Glutamatergic neuron (in vitro differentiated cells): ENCODE results near the gene ANO4. TPM values are rescaled to one million over a fixed set of nuclear protein-coding genes. Genes with fewer than 3 reads are reported as not detected.

Experiments used
- DNase-seq: peaks from one replicate; pipeline ENCODE4 v3.0.0; 2022
- H3K27ac Mint-ChIP-seq: one replicate; pipeline ENCODE4 v1.8.0; 2020; ENCODE audit warnings: mild to moderate bottlenecking, mixed read lengths, inconsistent platforms; ENCODE audit not compliant: unreplicated experiment
- H3K27me3 Mint-ChIP-seq: one replicate; pipeline ENCODE4 v1.8.0; 2020; ENCODE audit warnings: mild to moderate bottlenecking, moderate library complexity, mixed read lengths, inconsistent platforms; ENCODE audit not compliant: unreplicated experiment
- H3K36me3 Mint-ChIP-seq: one replicate; pipeline ENCODE4 v1.8.0; 2020; ENCODE audit warnings: mild to moderate bottlenecking, mixed read lengths, inconsistent platforms; ENCODE audit not compliant: unreplicated experiment
- H3K4me1 Mint-ChIP-seq: one replicate; pipeline ENCODE4 v1.8.0; 2020; ENCODE audit warnings: mild to moderate bottlenecking, low read depth, mixed read lengths, inconsistent platforms; ENCODE audit not compliant: unreplicated experiment
- H3K4me3 Mint-ChIP-seq: one replicate; pipeline ENCODE4 v1.8.0; 2020; ENCODE audit warnings: mild to moderate bottlenecking, mixed read lengths, inconsistent platforms; ENCODE audit not compliant: unreplicated experiment
- H3K9me3 Mint-ChIP-seq: one replicate; pipeline ENCODE4 v1.8.0; 2020; ENCODE audit warnings: mild to moderate bottlenecking, moderate library complexity, mixed read lengths, inconsistent platforms; ENCODE audit not compliant: unreplicated experiment
- CTCF ChIP-seq: fragments of 200-600 bp; sonication (generic); IDR thresholded peaks from one replicate; pipeline ENCODE4 v1.5.0; 2021; ENCODE audit not compliant: partially characterized antibody, unreplicated experiment
- total RNA-seq: library from RNA; stranded (reverse); fragmentation: NEBNext Ultra II Directional; extraction: Animal tissue kit (Norgen Biotek cat#: 25700); gene quantifications from one replicate; pipeline ENCODE4 v1.2.1, GENCODE V29; 2021; ENCODE audit not compliant: unreplicated experiment

Gene ANO4
- total RNA-seq, 1 donor from 2014 or later, result 38.0 TPM

DNA sequence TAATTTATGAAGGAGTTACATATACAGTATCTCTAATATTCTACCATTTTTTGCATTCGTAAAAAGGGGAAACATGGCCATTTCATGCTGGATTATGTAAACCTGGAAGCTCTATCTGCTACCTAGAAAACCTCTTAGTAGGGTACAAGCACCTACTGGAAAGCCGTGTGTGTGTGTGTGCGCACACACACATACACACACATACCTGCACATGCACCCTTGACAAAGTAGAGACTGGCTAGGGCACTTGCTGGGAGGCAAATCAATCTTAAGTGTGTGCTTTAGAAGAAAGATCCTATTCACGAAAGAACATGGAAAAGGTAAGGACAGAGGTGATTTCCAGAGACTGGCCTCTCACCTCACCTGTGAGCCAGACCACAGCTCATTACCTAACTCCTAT, 224.6 kb downstream of the ANO4 start:
- H3K27ac Mint-ChIP-seq, result no peak overlapping the region
- TF ChIP-seq CTCF, result no peak

GRCh38 chr12:101019667-101020066, 225.1 kb downstream of the ANO4 start:
- Mint-ChIP-seq H3K36me3 (peaks cover 10% of the 10 kb centered on the region), H3K4me3 (no peak overlapping the region), H3K9me3 (peaks cover 1% of the 10 kb centered on the region), H3K27me3 (no peaks in the 10 kb centered on the region), H3K4me1 (no peaks in the 10 kb centered on the region), H3K27ac (no peak overlapping the region)
- no peak for DNase-seq
- no peak for TF ChIP-seq CTCF

More for the DNA sequence above, 224.6 kb downstream of the ANO4 start:
- peaks cover 1% of the 10 kb centered on the region for H3K9me3 Mint-ChIP-seq
- no peaks in the 10 kb centered on the region for H3K27me3 Mint-ChIP-seq
- no peak for DNase-seq
- no peak overlapping the region for H3K4me3 Mint-ChIP-seq
- H3K36me3 Mint-ChIP-seq, result peaks cover 10% of the 10 kb centered on the region
- no peaks in the 10 kb centered on the region for H3K4me1 Mint-ChIP-seq

DNA sequence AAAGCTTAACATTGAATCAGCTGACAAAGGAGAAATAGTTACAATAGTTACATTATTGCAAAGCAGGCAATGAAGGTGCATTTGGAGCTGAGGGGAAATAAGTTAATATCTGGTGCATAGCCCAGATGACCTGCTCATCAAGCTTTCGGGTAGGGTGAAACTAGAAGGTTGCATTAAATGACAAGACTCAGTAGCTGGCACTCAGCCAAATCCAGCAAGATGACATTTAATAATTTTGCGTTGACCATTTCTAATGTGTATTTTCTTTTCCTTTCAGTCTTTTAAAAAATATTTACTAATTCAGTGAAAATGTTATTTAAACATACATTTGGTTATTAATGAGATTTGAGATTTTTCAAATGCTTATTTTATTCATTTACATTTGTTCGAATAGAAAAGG, 226.9 kb downstream of the ANO4 start:
- Mint-ChIP-seq H3K4me1 (no peaks in the 10 kb centered on the region), H3K36me3 (peaks cover 5% of the 10 kb centered on the region), H3K27ac (no peak overlapping the region), H3K27me3 (no peaks in the 10 kb centered on the region), H3K9me3 (no peaks in the 10 kb centered on the region), H3K4me3 (no peak overlapping the region)
- DNase-seq, result no peak
- no peak for TF ChIP-seq CTCF

DNA sequence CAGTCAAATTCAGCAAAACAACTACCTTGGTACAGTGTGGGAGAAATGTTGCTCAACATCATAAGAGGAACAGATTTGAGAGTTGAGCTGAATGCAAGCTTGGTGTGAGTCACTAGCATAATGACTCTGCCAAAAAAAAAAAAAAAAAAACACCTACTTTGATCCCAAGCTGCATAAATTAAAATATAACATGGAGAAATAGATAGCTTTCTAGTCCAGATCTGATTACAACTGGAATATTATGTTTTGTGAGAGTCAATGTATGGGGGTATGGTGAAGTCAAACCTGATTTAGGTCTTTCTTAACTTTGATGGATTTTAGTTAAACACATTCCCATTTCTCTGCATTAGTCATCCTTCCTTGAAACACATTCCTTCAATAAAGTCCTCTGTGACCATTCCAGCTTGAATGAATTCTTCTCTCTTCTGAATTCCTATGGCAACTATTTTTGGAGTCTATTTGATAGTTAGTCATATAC, 227.4 kb downstream of the ANO4 start:
- DNase-seq, result no peak
- Mint-ChIP-seq H3K36me3 (peaks cover 4% of the 10 kb centered on the region), H3K4me3 (no peak overlapping the region), H3K4me1 (peaks cover 2% of the 10 kb centered on the region), H3K27me3 (no peaks in the 10 kb centered on the region), H3K9me3 (peaks cover 2% of the 10 kb centered on the region), H3K27ac (no peak overlapping the region)
- TF ChIP-seq CTCF, result no peak

DNA sequence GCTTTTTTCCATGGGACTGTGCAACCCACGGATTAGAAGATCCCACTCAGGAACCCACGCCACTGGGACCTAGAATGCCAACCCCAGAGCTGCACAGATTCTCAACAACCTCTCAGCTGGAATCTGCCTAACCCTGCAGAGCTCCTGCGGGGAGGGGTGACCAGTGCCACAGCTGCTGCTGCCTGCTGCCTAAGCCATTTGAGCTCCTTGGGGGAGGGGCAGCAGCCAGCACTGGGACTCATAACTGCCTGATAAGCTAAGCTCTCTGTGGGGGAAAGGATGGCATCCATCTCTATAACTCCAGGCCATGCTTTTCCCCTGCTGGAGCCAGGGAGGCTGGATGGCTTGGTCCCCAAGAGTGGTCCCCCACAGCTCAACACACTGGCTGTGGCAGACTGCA, 232.6 kb downstream of the ANO4 start:
- H3K4me1 Mint-ChIP-seq, result peaks cover 2% of the 10 kb centered on the region
- peak; percentile 64 for DNase-seq
- H3K27ac Mint-ChIP-seq, result no peak overlapping the region
- H3K9me3 Mint-ChIP-seq, result peaks cover 7% of the 10 kb centered on the region
- TF ChIP-seq CTCF, result no peak
- H3K27me3 Mint-ChIP-seq, result peaks cover 5% of the 10 kb centered on the region
- H3K4me3 Mint-ChIP-seq, result no peak overlapping the region
- H3K36me3 Mint-ChIP-seq, result peaks cover 24% of the 10 kb centered on the region
